Activated gamma-delta T cell treated with Interleukin-2 at 50 U/mL for 16 hours (primary cell): ENCODE measurements around the gene RAMP3.
"Not testable (repeated sequence)": the region's sequence is repeated elsewhere in the genome, so short reads cannot be mapped to it uniquely, and the experiment has no call there.

Experiments
- DNase-seq: peaks from one replicate; pipeline ENCODE4 v3.0.0-alpha.2; 2020

The RAMP3 gene

GRCh38 chr7:45132708-45133320 lies 24.8 kb upstream of the RAMP3 start:
- DNase-seq: no peak

- DNase-seq: no peak
Measured at GRCh38 chr7:45133352-45133751, 24.2 kb upstream of the RAMP3 start.

GRCh38 chr7:45133877-45134276 lies 23.7 kb upstream of the RAMP3 start:
- DNase-seq: no peak

GRCh38 chr7:45136106-45137060 lies 21.2 kb upstream of the RAMP3 start:
- peak; percentile 63 for DNase-seq

- DNase-seq: no peak
Measured at GRCh38 chr7:45138433-45139267, 18.9 kb upstream of the RAMP3 start.

- DNase-seq: no peak
Measured at GRCh38 chr7:45140827-45141226, 16.8 kb upstream of the RAMP3 start.

GRCh38 chr7:45143616-45144015 lies 14.0 kb upstream of the RAMP3 start:
- no peak for DNase-seq

- no peak for DNase-seq
Measured at GRCh38 chr7:45145881-45146280, 11.7 kb upstream of the RAMP3 start.

- no peak for DNase-seq
Measured at GRCh38 chr7:45146531-45147379, 10.8 kb upstream of the RAMP3 start.

GRCh38 chr7:45147858-45148652 lies 9.5 kb upstream of the RAMP3 start:
- no peak for DNase-seq

GRCh38 chr7:45148653-45148973 lies 9.0 kb upstream of the RAMP3 start:
- DNase-seq: no peak

- DNase-seq: no peak
Measured at GRCh38 chr7:45149606-45150005, 8.0 kb upstream of the RAMP3 start.

- DNase-seq: no peak
Measured at GRCh38 chr7:45150199-45150598, 7.4 kb upstream of the RAMP3 start.

- DNase-seq: no peak
Measured at GRCh38 chr7:45151131-45151684, 6.4 kb upstream of the RAMP3 start.

- DNase-seq: no peak
Measured at GRCh38 chr7:45151967-45152366, 5.6 kb upstream of the RAMP3 start.

GRCh38 chr7:45153233-45153632 lies 4.4 kb upstream of the RAMP3 start:
- DNase-seq: no peak

- not testable (repeated sequence) for DNase-seq
Measured at GRCh38 chr7:45153861-45154260, 3.7 kb upstream of the RAMP3 start.

GRCh38 chr7:45155357-45155900 lies 2.2 kb upstream of the RAMP3 start:
- DNase-seq: no peak

GRCh38 chr7:45155941-45156340 lies 1.6 kb upstream of the RAMP3 start:
- no peak for DNase-seq

- DNase-seq: no peak
Measured at GRCh38 chr7:45156516-45157272, 897 bp upstream of the RAMP3 start.
